ENCODE data around the gene GALNTL6. TPM values are rescaled to one million over a fixed set of nuclear protein-coding genes. Genes with fewer than 3 reads are reported as not detected.

Gene GALNTL6
- polyA plus RNA-seq, 1 experiment, result not detected

- Histone ChIP-seq H3K27me3 (ENCODE audit: control insufficient read depth, insufficient read depth, low read length) (no peaks in the 10 kb centered on the region), H3K9me3 (ENCODE audit: control insufficient read depth, insufficient read depth, low read length) (no peaks in the 10 kb centered on the region), H3K27ac (ENCODE audit: low read depth, low read length) (no peak overlapping the region), H3K4me3 (ENCODE audit: low read depth, low read length) (no peak overlapping the region)
- no peak for DNase-seq (ENCODE audit: low read depth, low spot score)
- no peak for TF ChIP-seq CTCF (IDR thresholded peaks at IDR 0.05; ENCODE audit: low read depth, low read length)
- CTCF ChIA-PET, result no interaction called here
- POLR2A ChIA-PET, result no interaction called here
Observed at GRCh38 chr4:171993247-171993646, 180.0 kb downstream of the GALNTL6 start.

GRCh38 chr4:172007889-172008288, 194.7 kb downstream of the GALNTL6 start:
- H3K27ac ChIP-seq (ENCODE audit: low read depth, low read length), result no peak overlapping the region

GRCh38 chr4:172009446-172010230, 196.4 kb downstream of the GALNTL6 start:
- CTCF ChIA-PET, result no interaction called here
- no peak for TF ChIP-seq CTCF (IDR thresholded peaks at IDR 0.05; ENCODE audit: low read depth, low read length)

More at GRCh38 chr4:172007889-172008288, 194.7 kb downstream of the GALNTL6 start:
- H3K27me3 ChIP-seq (ENCODE audit: control insufficient read depth, insufficient read depth, low read length), result no peaks in the 10 kb centered on the region
- ChIA-PET CTCF (no interaction called here), POLR2A (no interaction called here)
- no peak for DNase-seq (ENCODE audit: low read depth, low spot score)
- H3K4me3 ChIP-seq (ENCODE audit: low read depth, low read length), result no peak overlapping the region
- TF ChIP-seq CTCF (IDR thresholded peaks at IDR 0.05; ENCODE audit: low read depth, low read length), result no peak
- no peaks in the 10 kb centered on the region; the same call in 1 of the 2 replicates for H3K9me3 ChIP-seq (ENCODE audit: control insufficient read depth, insufficient read depth, low read length)

GRCh38 chr4:172011196-172011595, 198.0 kb downstream of the GALNTL6 start:
- POLR2A ChIA-PET, result no interaction called here
- Histone ChIP-seq H3K27me3 (ENCODE audit: control insufficient read depth, insufficient read depth, low read length) (no peaks in the 10 kb centered on the region), H3K27ac (ENCODE audit: low read depth, low read length) (no peak overlapping the region), H3K9me3 (ENCODE audit: control insufficient read depth, insufficient read depth, low read length) (no peaks in the 10 kb centered on the region; the same call in 1 of the 2 replicates), H3K4me3 (ENCODE audit: low read depth, low read length) (no peak overlapping the region)
- CTCF ChIA-PET, result no interaction called here
- no peak for TF ChIP-seq CTCF (IDR thresholded peaks at IDR 0.05; ENCODE audit: low read depth, low read length)
- DNase-seq (ENCODE audit: low read depth, low spot score), result no peak

More at GRCh38 chr4:172009446-172010230, 196.4 kb downstream of the GALNTL6 start:
- H3K9me3 ChIP-seq (ENCODE audit: control insufficient read depth, insufficient read depth, low read length), result no peaks in the 10 kb centered on the region; the same call in 1 of the 2 replicates
- H3K4me3 ChIP-seq (ENCODE audit: low read depth, low read length), result no peak overlapping the region
- POLR2A ChIA-PET, result no interaction called here
- H3K27ac ChIP-seq (ENCODE audit: low read depth, low read length), result no peak overlapping the region
- H3K27me3 ChIP-seq (ENCODE audit: control insufficient read depth, insufficient read depth, low read length), result no peaks in the 10 kb centered on the region
- DNase-seq (ENCODE audit: low read depth, low spot score), result no peak

- no peaks in the 10 kb centered on the region; the same call in 1 of the 2 replicates for H3K9me3 ChIP-seq (ENCODE audit: control insufficient read depth, insufficient read depth, low read length)
- TF ChIP-seq CTCF (IDR thresholded peaks at IDR 0.05; ENCODE audit: low read depth, low read length), result no peak
- no peak overlapping the region for H3K27ac ChIP-seq (ENCODE audit: low read depth, low read length)
- H3K27me3 ChIP-seq (ENCODE audit: control insufficient read depth, insufficient read depth, low read length), result no peaks in the 10 kb centered on the region
- CTCF ChIA-PET, result no interaction called here
- POLR2A ChIA-PET, result no interaction called here
- DNase-seq (ENCODE audit: low read depth, low spot score), result no peak
- H3K4me3 ChIP-seq (ENCODE audit: low read depth, low read length), result no peak overlapping the region
Observed at GRCh38 chr4:172018358-172018757, 205.2 kb downstream of the GALNTL6 start.
